SK-N-SH treated with all-trans-retinoic acid at 6 μM for 48 hours (cell line): Measurements from ENCODE around the gene SLC18A3.

Experiments used
- ATAC-seq: fragments of 200-7000 bp; cut with Tn5 transposase; 3 replicates; pipeline ENCODE4 v1.9.1; 2020; ENCODE audit warnings: mild to moderate bottlenecking, moderate library complexity
- ARNTL ChIP-seq: fragments of 450-650 bp; formaldehyde crosslinking; IDR thresholded peaks from 2 replicates; pipeline ENCODE4 v1.5.0; 2020; ENCODE audit warnings: low read depth, mild to moderate bottlenecking, moderate library complexity, borderline replicate concordance
- BACH2 ChIP-seq: fragments of 250-450 bp; sonication (Bioruptor Pico); IDR thresholded peaks from 2 replicates; pipeline ENCODE4 v1.9.0; 2021; ENCODE audit warnings: mild to moderate bottlenecking, borderline replicate concordance
- CSDC2 ChIP-seq: fragments of 250-450 bp; sonication (Bioruptor Pico); IDR thresholded peaks from 2 replicates; pipeline ENCODE4 v1.5.0; 2020; ENCODE audit warnings: mild to moderate bottlenecking, moderate library complexity
- ESRRG ChIP-seq: fragments of 250-450 bp; sonication (Bioruptor Pico); IDR thresholded peaks from 2 replicates; pipeline ENCODE4 v1.6.1; 2021; ENCODE audit warnings: mild to moderate bottlenecking
- GLIS3 ChIP-seq: fragments of 250-450 bp; sonication (Bioruptor Pico); IDR thresholded peaks from 2 replicates; pipeline ENCODE4 v1.5.0; 2020; ENCODE audit warnings: mild to moderate bottlenecking, moderate library complexity
- ISL1 ChIP-seq: fragments of 250-450 bp; sonication (Bioruptor Pico); IDR thresholded peaks from 2 replicates; pipeline ENCODE4 v2.1.2; 2022; ENCODE audit warnings: mild to moderate bottlenecking, moderate library complexity
- OSR1 ChIP-seq: fragments of 250-450 bp; sonication (Bioruptor Pico); IDR thresholded peaks from 2 replicates; pipeline ENCODE4 v1.8.0; 2022; ENCODE audit warnings: moderate library complexity, mild to moderate bottlenecking, inconsistent platforms
- PPARA ChIP-seq: fragments of 250-450 bp; sonication (Bioruptor Pico); IDR thresholded peaks from 2 replicates; pipeline ENCODE4 v1.5.0; 2020; ENCODE audit warnings: mild to moderate bottlenecking, borderline replicate concordance
- RARB ChIP-seq: fragments of 250-450 bp; sonication (Bioruptor Pico); IDR thresholded peaks from 2 replicates; pipeline ENCODE4 v1.8.0; 2021; ENCODE audit warnings: mild to moderate bottlenecking, moderate library complexity
- SNAI2 ChIP-seq: fragments of 250-450 bp; sonication (Bioruptor Pico); IDR thresholded peaks from 2 replicates; pipeline ENCODE4 v1.5.0; 2020; ENCODE audit warnings: mild to moderate bottlenecking, moderate library complexity
- TCF4 ChIP-seq: fragments of 250-450 bp; sonication (Bioruptor Pico); IDR thresholded peaks from 2 replicates; pipeline ENCODE4 v1.8.0; 2021; ENCODE audit warnings: mild to moderate bottlenecking, moderate library complexity, borderline replicate concordance
- TOX ChIP-seq: fragments of 250-450 bp; sonication (Bioruptor Pico); IDR thresholded peaks from 2 replicates; pipeline ENCODE4 v1.8.0; 2021; ENCODE audit warnings: mild to moderate bottlenecking, moderate library complexity, borderline replicate concordance
- ZC3H10 ChIP-seq: fragments of 250-450 bp; sonication (Bioruptor Pico); IDR thresholded peaks from 2 replicates; pipeline ENCODE4 v1.5.1; 2021; ENCODE audit warnings: mild to moderate bottlenecking, moderate library complexity
- ZFP3 ChIP-seq: fragments of 250-450 bp; sonication (Bioruptor Pico); IDR thresholded peaks from 2 replicates; pipeline ENCODE4 v1.5.0; 2020; ENCODE audit warnings: mild to moderate bottlenecking, moderate library complexity
- ZFP30 ChIP-seq: fragments of 450-650 bp; formaldehyde crosslinking; IDR thresholded peaks from 2 replicates; pipeline ENCODE4 v1.5.0; 2022; ENCODE audit warnings: mild to moderate bottlenecking, moderate library complexity
- ZNF565 ChIP-seq: fragments of 450-650 bp; formaldehyde crosslinking; conservative IDR thresholded peaks from 2 replicates; pipeline ENCODE4 v1.5.0; 2020; ENCODE audit warnings: low read depth, mild to moderate bottlenecking, moderate library complexity
- TF ChIP-seq, protein P1 (sequence below): fragments of 250-450 bp; sonication (Bioruptor Pico); IDR thresholded peaks from 2 replicates; pipeline ENCODE4 v1.5.1; 2021; ENCODE audit warnings: mild to moderate bottlenecking, moderate library complexity
- TF ChIP-seq, protein P2 (sequence below): fragments of 250-450 bp; sonication (Bioruptor Pico); IDR thresholded peaks from 2 replicates; pipeline ENCODE4 v1.5.1; 2020; ENCODE audit warnings: low read depth, mild to moderate bottlenecking, moderate library complexity
- TF ChIP-seq, protein P3 (sequence below): fragments of 250-450 bp; sonication (Bioruptor Pico); IDR thresholded peaks from 2 replicates; pipeline ENCODE4 v1.8.0; 2020; ENCODE audit warnings: mild to moderate bottlenecking, moderate library complexity, borderline replicate concordance
- TF ChIP-seq, protein P4 (sequence below): fragments of 250-450 bp; sonication (Bioruptor Pico); IDR thresholded peaks from 2 replicates; pipeline ENCODE4 v1.8.0; 2021; ENCODE audit warnings: low read depth, mild to moderate bottlenecking, moderate library complexity, borderline replicate concordance

The SLC18A3 gene

DNA sequence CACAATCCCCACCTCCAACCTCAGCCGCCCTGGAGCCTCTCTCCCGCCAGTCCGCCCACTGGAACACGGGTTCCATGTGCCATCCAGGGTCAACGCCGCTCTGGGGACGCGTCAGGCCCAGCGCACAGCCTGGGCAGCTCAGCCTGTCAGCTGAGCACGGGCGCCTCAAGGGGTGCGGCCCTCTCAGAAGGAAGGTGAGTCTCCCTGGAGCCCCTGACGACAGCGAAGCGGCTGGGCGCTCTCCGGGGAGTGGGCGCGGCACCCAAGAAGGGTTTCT, 1.2 kb upstream of the SLC18A3 start:
- ATAC-seq: no peak; the same call in 2 of the 3 replicates
- TF ChIP-seq, protein P1, sequence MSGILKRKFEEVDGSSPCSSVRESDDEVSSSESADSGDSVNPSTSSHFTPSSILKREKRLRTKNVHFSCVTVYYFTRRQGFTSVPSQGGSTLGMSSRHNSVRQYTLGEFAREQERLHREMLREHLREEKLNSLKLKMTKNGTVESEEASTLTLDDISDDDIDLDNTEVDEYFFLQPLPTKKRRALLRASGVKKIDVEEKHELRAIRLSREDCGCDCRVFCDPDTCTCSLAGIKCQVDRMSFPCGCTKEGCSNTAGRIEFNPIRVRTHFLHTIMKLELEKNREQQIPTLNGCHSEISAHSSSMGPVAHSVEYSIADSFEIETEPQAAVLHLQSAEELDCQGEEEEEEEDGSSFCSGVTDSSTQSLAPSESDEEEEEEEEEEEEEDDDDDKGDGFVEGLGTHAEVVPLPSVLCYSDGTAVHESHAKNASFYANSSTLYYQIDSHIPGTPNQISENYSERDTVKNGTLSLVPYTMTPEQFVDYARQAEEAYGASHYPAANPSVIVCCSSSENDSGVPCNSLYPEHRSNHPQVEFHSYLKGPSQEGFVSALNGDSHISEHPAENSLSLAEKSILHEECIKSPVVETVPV (CRISPR knock-in tag): no peak
- TF ChIP-seq ARNTL (no peak), OSR1 (CRISPR knock-in tag) (no peak), ISL1 (CRISPR knock-in tag) (no peak), SNAI2 (CRISPR knock-in tag) (no peak), ESRRG (CRISPR knock-in tag) (no peak), TOX (no peak), ZFP30 (CRISPR knock-in tag) (no peak), GLIS3 (CRISPR knock-in tag) (no peak), BACH2 (CRISPR knock-in tag) (no peak), ZNF565 (no peak), ZC3H10 (CRISPR knock-in tag) (no peak), PPARA (no peak), ZFP3 (CRISPR knock-in tag) (no peak), TCF4 (CRISPR knock-in tag) (no peak), CSDC2 (CRISPR knock-in tag) (no peak)
- TF ChIP-seq, protein P2, sequence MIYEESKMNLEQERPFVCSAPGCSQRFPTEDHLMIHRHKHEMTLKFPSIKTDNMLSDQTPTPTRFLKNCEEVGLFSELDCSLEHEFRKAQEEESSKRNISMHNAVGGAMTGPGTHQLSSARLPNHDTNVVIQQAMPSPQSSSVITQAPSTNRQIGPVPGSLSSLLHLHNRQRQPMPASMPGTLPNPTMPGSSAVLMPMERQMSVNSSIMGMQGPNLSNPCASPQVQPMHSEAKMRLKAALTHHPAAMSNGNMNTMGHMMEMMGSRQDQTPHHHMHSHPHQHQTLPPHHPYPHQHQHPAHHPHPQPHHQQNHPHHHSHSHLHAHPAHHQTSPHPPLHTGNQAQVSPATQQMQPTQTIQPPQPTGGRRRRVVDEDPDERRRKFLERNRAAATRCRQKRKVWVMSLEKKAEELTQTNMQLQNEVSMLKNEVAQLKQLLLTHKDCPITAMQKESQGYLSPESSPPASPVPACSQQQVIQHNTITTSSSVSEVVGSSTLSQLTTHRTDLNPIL (CRISPR knock-in tag): no peak
- TF ChIP-seq, protein P3, sequence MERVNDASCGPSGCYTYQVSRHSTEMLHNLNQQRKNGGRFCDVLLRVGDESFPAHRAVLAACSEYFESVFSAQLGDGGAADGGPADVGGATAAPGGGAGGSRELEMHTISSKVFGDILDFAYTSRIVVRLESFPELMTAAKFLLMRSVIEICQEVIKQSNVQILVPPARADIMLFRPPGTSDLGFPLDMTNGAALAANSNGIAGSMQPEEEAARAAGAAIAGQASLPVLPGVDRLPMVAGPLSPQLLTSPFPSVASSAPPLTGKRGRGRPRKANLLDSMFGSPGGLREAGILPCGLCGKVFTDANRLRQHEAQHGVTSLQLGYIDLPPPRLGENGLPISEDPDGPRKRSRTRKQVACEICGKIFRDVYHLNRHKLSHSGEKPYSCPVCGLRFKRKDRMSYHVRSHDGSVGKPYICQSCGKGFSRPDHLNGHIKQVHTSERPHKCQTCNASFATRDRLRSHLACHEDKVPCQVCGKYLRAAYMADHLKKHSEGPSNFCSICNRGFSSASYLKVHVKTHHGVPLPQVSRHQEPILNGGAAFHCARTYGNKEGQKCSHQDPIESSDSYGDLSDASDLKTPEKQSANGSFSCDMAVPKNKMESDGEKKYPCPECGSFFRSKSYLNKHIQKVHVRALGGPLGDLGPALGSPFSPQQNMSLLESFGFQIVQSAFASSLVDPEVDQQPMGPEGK (CRISPR knock-in tag): no peak
- TF ChIP-seq, protein P4, sequence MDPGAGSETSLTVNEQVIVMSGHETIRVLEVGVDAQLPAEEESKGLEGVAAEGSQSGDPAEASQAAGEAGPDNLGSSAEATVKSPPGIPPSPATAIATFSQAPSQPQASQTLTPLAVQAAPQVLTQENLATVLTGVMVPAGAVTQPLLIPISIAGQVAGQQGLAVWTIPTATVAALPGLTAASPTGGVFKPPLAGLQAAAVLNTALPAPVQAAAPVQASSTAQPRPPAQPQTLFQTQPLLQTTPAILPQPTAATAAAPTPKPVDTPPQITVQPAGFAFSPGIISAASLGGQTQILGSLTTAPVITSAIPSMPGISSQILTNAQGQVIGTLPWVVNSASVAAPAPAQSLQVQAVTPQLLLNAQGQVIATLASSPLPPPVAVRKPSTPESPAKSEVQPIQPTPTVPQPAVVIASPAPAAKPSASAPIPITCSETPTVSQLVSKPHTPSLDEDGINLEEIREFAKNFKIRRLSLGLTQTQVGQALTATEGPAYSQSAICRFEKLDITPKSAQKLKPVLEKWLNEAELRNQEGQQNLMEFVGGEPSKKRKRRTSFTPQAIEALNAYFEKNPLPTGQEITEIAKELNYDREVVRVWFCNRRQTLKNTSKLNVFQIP: no peak
- TF ChIP-seq, all 23 proteins: peak for 0

DNA sequence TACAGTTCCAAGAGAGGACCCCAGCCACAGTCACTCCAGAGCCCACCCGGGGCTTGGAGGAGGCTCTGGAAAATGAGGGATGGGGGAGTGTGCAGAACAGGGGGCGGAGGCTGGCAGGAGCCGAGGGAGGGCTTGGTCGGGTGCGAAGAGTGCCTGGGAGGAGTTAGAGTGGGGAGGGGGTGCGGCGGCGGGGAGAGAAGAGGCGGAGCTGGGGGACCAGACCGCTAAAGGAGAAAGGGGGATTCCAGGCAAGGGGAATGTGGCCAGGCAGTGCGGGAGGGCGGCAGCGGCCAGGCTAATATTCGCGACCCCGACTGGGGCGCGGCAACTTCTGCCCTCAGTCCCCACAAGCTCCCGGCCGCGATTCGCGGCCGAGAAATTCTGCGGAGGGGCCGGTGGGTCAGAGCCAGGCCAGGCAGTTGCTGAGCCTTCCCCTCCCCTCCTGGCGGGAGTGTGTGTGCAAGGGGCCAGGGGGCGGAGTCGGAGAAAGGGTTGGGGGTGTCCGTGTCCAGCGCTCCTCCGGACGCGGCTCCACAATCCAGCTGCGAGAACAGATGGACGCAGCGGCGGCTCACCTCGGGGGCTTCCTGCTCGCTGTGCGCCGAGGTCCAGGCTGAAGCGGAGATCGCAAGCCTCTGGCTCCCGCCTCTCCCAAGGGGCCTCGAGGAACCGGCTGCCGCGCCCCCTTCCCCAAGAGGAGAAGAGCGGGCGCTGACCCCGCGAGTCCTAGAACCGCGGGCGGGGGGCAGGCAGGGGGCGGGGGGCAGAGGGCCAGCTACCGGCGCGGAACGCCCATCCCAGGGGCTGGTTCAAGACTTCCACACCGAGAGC, 612 bp upstream of the SLC18A3 start:
- ATAC-seq: peak; percentile 50
- 0 out of 2 replicates have a peak, but pooled peaks have one; percentile 14 for TF ChIP-seq TCF4 (CRISPR knock-in tag)
- TF ChIP-seq ISL1 (CRISPR knock-in tag): no peak

DNA sequence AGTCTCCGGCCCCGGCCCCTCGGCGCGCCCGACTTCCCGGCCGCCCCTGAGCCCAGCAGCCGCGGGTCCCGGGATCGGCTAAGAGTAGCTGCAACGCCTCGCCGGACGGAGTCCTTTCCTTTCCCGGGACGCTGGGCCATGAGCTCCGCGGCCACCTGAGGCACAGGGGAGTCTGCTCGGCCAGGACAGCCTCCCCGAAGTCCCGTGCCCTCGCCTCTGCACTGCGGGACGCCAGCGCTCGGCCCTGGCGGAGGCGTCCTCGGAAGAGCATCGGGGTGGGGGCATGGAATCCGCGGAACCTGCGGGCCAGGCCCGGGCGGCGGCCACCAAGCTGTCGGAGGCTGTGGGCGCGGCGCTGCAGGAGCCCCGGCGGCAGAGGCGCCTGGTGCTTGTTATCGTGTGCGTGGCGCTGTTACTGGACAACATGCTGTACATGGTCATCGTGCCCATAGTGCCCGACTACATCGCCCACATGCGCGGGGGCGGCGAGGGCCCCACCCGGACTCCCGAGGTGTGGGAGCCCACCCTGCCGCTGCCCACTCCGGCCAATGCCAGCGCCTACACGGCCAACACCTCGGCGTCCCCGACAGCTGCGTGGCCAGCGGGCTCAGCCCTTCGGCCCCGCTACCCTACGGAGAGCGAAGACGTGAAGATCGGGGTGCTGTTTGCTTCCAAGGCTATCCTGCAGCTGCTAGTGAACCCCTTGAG, 502 bp downstream of the SLC18A3 start:
- peak; percentile 6 for ATAC-seq
- TF ChIP-seq SNAI2 (CRISPR knock-in tag): no peak
- TF ChIP-seq TOX: no peak
- no peak for TF ChIP-seq RARB (CRISPR knock-in tag)
- TF ChIP-seq, protein P3 (CRISPR knock-in tag): no peak
- TF ChIP-seq ISL1 (CRISPR knock-in tag): no peak
- TF ChIP-seq, protein P1 (CRISPR knock-in tag): no peak
